RKO (cell line): Measurements from ENCODE around the gene TTC12.

Experiments used
- DNase-seq: peaks from one replicate; pipeline ENCODE4 v3.0.0-alpha.2; 2016; ENCODE audit warnings: low spot score

TTC12 gene

GRCh38 chr11:113314389-113315301 lies at the start of gene TTC12:
Gene TTC12, plus strand, starts transcription at chr11:113314583. Its CDS starts 1,675 bp downstream, at chr11:113316258.
- peak; percentile 91 for DNase-seq

- no peak for DNase-seq
Measured at GRCh38 chr11:113265362-113265761, 49.0 kb upstream of the TTC12 start.

- DNase-seq, result no peak
Measured at GRCh38 chr11:113267493-113267892, 46.9 kb upstream of the TTC12 start.

GRCh38 chr11:113269096-113269495 lies 45.3 kb upstream of the TTC12 start:
- DNase-seq, result no peak

GRCh38 chr11:113269636-113270035 lies 44.7 kb upstream of the TTC12 start:
- no peak for DNase-seq

GRCh38 chr11:113270080-113270479 lies 44.3 kb upstream of the TTC12 start:
- no peak for DNase-seq

- DNase-seq, result no peak
Measured at GRCh38 chr11:113271551-113272245, 42.7 kb upstream of the TTC12 start.

GRCh38 chr11:113272281-113272680 lies 42.1 kb upstream of the TTC12 start:
- no peak for DNase-seq

GRCh38 chr11:113272927-113273615 lies 41.3 kb upstream of the TTC12 start:
- no peak for DNase-seq

GRCh38 chr11:113273720-113274119 lies 40.7 kb upstream of the TTC12 start:
- DNase-seq, result no peak

- DNase-seq, result peak; percentile 18
Measured at GRCh38 chr11:113274713-113275582, 39.4 kb upstream of the TTC12 start.

- DNase-seq, result no peak
Measured at GRCh38 chr11:113275602-113276001, 38.8 kb upstream of the TTC12 start.

- DNase-seq, result no peak
Measured at GRCh38 chr11:113276466-113276865, 37.9 kb upstream of the TTC12 start.

GRCh38 chr11:113277907-113278306 lies 36.5 kb upstream of the TTC12 start:
- DNase-seq, result no peak

- no peak for DNase-seq
Measured at GRCh38 chr11:113278481-113278880, 35.9 kb upstream of the TTC12 start.

GRCh38 chr11:113278925-113279324 lies 35.5 kb upstream of the TTC12 start:
- no peak for DNase-seq

- DNase-seq, result no peak
Measured at GRCh38 chr11:113279591-113279990, 34.8 kb upstream of the TTC12 start.

GRCh38 chr11:113281052-113281725 lies 33.2 kb upstream of the TTC12 start:
- no peak for DNase-seq

- DNase-seq, result no peak
Measured at GRCh38 chr11:113282898-113283437, 31.4 kb upstream of the TTC12 start.

- DNase-seq, result no peak
Measured at GRCh38 chr11:113283881-113284280, 30.5 kb upstream of the TTC12 start.

- no peak for DNase-seq
Measured at GRCh38 chr11:113286009-113286408, 28.4 kb upstream of the TTC12 start.
